HG03342 (cell line): ENCODE results near the gene ADAMTS2.

Source experiments
- ATAC-seq: cut with Tn5 transposase; IDR thresholded peaks from one replicate; pipeline ENCODE4 v1.9.1; 2021; ENCODE audit warnings: mild to moderate bottlenecking, moderate library complexity; ENCODE audit not compliant: unreplicated experiment

ADAMTS2 gene

DNA sequence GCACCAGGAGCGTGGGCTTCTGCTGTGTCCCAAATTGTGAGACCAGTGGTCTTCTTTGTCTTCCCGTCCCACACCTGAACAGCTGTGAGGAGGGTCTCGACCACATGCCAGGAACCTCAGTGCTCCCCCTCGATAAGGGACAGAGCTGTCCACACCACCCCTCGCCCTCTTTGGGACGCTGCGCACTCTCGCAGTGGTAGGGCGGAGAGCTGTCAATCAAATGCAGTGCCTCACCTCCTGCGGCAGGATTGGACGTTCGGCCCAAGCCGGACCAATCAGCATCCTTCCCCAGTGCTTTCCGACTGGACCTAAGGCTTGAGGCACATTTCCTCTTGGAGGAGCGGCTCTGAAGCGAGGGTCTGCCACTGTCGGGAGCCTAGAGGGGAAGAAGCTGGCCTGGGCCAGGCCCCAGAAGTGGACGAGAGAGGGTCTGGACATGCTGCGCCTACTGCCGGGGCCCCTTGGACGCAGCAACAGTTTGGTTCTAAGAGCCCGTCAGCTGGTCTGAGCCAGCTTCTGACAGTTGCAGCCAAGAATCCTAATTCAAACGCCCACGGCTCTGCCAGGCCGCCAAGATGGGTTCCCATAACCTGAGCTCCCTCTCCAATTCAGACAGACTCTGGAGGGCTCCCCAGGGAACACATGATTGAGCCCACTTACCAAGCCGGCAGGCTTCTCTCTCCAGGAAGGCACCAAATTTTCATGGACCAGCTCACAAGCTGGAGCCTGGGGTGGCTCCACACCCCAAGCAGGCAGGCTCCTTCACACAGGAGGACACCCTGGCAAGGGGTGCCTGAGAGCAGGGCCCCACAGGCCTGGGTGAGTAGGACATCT is 28.1 kb upstream of the ADAMTS2 start:
- no peak for ATAC-seq

DNA sequence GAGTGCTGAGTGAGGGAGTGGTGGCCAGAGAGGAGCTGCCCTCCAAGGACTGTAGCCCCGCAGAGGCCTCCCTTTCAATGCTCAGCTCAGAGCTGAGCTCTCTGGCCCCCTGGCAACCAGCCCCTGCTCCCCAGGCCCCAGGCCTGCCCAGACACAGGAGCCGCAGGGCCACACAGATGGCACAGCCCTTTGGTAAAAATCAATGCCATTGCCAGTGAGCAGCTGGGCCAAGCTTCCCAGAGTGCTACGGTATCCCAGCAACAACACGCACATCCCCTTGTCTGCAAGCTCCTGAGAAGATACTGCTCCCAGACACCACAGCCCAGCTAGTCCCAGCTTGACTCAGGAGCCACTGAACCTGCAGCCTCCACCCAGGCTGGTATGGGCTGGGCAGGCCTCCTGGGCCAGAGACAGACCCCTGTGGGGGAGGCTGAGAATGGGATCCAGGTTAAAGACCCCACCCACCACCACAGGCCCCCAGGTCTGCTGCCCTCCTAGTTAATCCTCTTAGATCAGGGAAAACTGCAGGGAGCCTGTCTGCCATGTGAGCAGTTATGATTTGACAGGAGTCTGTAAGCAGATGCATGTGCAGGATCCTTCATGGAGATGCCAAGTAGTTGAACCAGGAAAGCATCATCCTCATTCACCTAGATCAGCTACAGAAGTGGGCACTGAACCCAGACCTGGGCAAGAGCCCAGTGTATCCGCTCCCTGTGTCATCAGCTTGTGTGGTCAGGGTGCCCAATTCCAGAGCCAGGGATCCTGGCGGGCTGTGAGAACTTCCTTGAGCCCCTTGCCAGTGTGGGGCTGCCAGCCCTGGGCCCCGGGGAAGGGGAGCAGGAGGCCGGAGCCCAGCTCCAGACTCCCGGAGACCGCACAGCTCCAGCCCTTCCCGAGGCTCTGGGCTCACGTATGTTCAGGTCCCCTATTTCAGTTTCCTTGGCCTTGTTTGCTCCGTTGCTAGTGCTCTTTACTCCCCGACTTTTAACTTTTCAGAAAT is 26.7 kb upstream of the ADAMTS2 start:
- no peak for ATAC-seq

DNA sequence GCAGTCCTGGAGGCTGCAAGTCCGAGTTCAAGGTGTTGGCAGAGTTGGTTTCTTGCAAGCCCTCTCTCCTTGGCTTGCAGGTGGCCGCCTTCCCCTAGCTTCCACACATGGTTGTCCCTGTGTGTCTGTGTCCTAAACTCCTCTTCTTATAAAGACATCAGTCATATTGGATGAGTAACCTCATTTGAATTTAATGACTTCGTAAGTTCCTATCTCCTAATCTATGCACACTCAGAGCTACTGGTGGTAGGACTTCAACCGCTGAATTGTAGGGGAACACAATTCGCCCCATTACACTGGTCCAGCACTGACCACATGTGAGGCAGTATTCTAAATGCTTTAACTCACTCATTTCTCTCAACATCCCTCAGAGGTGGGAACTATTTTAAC is 25.9 kb upstream of the ADAMTS2 start:
- no peak for ATAC-seq

DNA sequence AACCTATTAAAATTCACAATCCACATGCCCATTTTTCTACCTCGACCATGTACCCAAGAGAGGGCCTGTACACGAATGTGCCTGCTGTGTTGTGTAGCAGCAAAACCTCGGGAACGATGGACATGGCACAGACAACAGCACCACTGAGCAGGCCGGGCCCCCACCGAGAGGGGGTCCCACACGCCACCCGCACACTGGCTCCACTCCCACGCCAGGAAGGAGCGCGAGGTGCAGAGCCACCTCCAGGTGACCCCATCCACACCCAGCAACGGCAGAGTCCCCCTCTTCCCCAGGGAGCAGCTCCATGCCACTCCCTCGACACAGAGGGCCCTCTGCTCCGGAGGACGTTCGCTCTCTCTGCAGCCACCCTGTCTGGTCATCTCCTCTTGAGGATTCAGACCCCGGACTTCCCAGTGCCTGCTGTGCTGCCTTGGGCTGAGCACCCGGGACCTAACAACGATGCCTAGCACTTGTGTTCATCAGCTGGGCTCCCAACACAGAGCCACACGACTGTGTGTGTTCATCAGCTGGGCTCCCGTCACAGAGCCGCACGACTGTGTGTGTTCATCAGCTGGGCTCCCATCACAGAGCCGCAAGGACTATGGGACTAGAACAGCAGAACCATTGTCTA is 25.3 kb upstream of the ADAMTS2 start:
- no peak for ATAC-seq

DNA sequence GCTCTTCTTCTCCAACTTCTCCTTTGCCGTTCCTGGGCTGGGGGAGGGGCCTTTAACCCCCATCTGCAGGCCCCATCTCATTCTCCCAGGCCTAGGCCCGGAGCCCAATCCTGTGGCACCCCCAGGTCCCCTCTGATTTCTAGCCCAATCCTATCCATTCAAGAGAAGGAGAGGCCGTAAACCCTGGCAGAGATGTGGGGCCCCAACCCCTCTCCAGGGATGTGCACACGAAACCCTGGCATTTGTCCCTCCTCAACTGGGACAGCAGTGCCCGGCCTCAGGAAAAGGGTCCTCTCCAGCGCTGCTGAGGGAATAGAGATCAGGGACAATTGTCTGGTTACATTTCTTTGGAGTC is 24.2 kb upstream of the ADAMTS2 start:
- no peak for ATAC-seq

DNA sequence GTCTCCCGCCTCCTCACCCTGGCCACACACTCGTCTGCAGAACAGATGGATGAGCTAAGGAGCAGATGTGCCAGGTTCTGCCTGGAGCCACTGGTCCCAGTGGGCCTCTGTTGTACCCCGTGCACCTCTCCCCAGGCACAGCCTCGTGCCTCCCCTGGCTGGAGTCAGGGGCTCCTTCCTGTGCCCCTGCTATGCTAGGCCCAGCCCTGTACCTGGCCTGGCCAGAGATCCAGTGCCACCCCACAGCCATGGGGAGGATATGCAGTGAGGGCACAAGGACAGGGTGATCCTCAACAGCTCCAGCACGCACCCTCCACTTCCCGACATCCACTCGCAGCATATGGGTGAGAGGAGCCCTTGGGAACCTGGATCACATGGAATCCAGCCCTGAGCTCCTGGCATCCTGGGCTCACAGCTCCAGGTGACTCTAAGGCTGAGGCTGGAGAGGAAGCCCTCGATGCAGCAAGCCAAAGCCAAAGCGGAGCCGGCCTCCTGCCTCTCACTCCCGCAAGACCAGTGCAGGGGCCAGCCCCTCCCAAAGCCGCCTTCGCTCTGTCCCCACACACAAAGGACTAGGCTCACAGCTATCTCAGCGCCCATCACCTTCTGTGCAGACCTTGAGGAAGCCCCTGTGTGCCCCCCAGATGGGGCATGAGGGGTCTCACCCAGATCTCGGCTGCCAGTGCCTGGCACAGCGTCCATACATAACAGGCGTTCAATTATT is 23.7 kb upstream of the ADAMTS2 start:
- ATAC-seq, result no peak

DNA sequence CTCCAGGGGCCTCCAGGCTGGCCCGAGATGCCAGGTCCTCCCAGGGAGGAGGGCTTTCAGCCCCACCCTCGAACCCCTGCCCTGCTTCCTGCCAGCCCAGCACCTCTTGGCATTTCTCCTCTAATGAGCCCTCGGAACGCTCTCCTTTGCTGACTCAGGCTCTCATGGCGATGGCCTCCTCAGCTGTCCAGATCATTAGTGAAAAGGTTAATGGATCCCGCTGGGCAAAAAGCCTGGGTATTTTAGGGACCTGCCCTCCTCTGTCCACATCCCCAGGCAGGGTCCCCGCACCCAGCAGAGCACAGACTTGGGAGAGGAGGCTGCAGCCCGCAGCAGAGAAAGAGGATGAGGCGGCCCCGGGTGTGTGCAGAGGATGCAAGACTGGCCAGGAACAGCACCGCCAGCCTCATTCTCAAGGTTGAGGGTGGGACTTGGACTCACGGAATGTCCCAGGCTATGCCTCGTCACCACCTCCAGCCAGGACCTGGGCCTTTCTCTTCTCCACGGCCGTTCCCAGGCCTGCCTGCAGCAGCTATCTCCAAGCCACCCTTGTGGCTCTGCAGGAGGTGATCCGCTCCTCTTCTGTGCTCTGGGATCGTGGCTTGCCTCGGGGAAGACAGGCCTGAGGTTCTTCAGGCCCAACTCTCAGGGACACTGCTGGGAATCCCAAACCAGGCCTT is 23.0 kb upstream of the ADAMTS2 start:
- no peak for ATAC-seq

DNA sequence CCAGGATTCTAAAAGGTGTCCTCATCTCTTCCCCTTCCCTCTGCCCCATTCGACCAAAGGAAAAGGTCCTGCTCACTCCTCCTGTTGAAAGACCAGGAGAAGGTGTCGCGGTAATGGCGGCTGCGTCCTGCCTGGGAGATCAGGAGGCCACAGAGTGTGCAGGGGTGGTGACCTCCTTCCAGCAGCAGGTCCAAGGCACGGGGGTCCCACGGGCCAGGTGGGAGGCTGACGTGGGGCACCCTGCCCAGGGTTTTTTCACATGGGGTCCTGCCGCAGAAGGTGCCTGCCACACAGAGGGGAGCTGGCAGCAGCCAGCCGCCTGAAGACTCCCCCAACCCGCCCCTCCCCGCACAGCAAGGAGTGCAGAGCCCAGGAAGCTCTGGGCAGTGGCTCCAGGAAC is 22.2 kb upstream of the ADAMTS2 start:
- no peak for ATAC-seq

DNA sequence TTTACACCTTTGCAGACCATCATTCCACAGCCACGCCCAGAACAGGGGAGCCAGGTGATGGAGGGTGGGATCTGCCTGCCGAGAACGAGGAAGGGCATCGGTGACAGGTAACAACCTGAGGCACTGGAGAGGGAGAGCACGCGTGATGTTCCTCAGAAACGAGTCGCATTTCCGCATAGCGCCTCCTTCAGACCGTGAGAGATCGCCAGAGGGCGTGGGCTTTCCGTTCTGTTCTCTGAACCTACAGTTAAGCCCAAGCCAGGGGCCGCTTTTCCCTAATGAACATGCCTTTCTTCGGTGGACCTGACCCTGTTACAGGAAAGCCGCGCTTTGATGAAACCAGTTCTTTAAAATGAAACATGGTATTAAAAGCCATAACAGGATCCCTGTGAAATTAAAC is 17.1 kb upstream of the ADAMTS2 start:
- ATAC-seq, result no peak

DNA sequence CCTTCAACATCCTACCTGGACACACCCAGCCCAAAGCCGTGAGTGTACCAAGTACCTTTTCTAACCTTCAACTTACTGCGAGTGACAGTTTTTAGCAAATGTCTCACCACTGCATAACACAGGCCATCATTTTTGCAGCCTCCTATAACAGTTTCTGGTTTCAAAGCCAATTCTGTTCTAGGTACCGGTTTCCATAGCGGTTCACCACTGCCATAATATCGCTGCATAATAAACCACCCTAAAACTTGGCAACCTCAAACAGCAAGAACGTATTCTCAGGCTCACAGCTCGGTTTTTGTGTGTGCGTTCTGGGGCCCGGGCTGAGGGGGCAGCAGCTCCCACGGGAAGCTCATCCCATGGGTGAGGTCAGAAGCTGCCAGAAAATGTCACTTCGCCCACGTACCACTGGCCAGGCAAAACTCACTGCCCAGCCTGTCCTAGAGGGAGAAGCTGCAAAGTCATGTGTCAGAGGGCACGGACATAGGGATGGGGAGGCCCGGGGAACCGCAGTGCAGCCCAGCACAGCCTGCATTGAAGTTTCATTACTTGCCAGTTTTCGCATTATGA is 15.9 kb upstream of the ADAMTS2 start:
- ATAC-seq, result no peak

DNA sequence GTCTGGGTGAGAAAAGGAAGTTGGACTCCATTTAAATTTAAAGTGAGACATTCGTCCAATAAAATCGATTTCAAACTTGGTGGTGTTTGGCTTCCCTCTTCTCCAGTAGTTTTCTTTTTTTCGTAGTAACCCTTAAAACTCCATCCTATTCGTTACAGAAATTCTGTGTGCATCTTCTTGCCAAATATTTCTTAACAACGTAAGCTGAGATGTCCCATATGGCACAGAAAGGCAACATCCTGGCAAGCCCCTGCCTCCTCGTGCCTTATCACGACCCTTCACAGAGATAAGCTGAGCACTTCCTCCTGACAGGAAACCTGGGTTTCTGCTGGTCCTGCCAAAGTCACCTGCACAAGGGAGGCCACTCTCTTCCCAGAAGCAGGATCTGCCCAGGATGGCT is 11.8 kb upstream of the ADAMTS2 start:
- no peak for ATAC-seq

DNA sequence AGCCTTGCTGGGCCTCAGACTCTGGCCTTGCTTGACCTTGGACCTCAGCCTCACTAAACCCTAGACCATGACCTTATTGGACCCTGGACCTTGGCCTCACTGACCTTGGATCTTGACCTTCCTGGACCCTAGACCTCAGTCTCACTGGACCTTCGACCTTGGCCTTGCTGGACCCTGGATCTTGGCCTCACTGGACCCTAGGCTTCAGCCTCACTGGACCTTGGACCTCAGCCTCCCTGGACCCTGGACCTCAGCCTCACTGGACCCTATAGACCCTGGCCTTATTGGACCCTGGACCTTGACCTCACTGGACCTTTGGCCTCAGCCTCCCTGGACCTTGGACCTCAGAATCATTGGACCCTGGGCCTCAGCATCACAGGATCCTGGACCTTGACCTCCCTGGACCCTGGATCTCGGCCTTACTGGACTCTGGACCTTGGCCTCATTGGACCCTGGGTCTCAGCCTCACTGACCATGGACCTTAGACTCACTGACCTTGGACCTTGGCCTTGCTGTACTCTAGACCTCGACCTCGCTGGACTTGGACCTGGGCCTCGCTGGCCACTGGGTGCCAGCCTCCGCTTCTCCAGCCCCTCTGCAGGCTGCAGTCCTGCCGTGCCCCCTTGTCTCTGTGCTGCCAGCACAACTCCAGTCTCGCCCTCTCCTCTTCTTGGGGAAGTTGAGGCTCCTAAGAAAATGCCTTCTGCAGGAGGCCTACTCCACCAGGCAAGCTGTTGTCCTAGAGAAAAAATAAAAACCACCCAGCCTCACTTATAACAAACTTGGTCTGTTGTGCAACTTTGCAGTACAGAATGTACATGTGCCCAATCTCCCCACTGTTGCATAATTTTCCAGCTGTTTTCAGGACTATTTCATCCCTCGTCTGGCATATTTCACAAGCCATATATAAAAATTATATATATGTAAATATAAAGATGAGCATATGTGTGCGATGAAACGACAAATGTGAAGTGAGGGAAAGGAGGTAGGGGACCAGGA is 11.0 kb upstream of the ADAMTS2 start:
- no peak for ATAC-seq

DNA sequence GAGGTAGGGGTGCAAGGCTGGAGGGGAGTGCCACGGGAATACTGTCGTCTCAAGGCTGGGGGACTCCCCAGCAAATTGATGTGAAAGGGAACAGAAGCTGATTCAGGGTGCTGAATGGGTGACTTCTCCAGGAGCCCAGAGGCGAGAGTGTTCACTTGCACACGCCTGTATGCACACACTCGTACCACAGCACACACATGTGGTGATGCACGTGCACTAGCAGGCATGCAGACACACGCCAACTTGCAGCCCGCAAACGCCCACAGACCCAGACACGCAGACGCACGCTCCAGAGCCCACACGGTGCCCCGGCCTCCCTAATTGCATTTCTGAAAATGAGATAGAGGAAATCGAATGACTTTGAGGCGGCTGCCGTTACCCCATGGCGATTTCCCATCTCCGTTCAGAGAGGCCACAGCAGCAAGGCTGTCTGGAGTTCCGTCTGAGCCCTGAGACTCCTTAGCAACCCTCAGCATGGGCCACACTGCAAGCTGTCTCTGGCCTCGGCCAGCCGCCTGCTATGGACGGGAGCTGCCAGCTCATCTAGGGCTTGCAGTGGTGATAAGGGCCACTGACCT is 9.1 kb upstream of the ADAMTS2 start:
- no peak for ATAC-seq

DNA sequence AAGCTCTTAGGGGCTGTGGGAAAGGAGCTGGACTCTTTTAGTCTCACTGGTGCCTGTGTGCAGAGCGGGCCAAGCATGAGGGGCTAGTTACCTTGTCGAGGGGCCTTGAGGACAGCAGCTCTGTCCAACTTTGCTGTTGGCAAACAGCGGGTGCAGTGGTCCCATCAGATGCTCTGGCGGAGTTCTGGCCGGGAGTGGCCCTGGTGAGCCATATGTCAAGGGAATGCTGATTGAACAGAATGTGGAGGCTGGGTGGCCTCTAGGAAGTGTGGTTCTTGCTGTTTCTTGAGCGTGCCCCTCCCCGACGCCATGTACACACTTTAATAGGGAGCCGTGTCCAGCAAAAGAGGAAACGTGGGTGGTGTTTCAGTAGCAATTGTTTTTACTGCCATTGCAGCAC is 3.6 kb upstream of the ADAMTS2 start:
- no peak for ATAC-seq

DNA sequence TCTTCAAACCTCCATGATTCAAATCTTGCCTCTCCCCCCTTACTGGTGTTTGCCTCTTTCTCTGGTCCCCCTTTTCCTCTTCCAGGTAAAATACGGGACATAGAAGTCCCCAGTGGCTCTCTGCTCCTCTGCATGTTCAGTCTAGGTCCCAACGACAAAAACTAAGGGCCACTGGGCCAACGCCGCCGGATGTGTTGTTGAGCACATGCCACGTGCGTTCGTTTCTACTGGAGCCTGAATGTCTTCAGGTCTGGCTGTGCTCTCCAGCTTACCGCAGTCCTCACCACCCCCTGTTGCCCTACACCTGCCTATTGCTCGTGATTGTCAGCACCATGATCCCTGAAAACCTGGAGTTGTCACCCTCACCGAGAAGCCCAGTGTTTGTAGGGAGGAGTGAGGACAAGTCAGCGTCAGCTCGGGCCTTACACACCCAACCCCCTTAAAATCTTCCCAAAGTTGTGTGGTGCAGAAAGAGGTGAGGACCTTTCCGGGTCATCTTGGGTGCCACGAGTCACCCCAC is 2.8 kb upstream of the ADAMTS2 start:
- no peak for ATAC-seq

DNA sequence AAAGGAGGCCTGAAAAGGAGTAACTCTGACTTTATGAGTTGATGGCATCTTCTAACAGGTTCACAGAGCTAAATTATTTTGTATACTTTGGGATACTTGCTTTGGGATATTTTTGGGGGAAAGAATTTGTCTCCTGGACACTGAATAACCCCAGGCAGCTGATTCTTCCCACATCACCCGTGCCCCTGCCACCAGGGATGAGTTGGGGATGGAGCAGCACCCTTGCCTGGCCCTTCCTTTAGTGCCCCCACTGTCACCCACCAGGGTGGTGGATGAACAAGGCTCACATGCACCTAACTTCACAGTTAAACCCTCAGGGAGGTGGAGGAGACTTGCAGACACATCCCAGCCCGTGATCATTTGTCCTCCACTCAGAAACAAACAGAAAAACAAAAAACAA is 2.3 kb upstream of the ADAMTS2 start:
- no peak for ATAC-seq

DNA sequence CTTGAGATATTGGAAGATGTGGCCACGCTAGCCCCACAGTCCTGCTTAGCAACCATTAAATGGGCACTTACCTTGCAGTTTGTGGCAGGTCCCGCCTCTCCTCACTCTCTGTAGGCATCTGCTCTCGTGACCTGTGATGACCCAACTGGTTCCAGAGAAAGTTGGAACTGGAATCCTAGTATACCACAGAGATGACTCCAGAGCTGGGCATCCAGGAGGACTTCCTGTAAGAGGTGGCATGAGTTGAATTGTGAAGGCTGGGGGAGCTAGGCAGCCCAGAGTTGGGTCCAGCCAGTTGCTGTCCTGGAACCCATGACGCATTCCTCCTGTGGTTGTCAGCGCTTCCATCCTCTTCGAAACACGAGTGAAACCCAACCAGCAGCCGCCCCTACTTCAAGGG is 1.6 kb upstream of the ADAMTS2 start:
- ATAC-seq, result no peak

DNA sequence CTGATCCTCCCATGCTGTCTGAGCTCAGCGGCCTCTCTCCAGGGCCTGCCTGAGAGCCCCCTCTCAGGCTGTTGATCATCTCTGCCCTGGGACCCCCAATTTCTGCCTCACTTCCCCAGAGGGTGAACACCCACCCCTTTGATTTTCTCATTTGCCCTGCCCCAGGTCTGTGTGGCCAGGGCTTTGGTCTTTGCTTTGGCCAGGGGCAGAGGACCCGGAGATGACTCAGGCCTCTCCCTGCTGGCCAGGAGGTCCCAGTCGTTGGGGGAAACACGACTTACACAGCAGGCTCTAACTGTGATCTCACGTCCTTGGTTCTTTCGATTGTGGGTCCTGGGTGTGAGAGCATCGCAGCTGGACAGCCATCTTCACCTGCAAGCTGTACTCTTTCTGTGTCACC is 1.1 kb upstream of the ADAMTS2 start:
- no peak for ATAC-seq

DNA sequence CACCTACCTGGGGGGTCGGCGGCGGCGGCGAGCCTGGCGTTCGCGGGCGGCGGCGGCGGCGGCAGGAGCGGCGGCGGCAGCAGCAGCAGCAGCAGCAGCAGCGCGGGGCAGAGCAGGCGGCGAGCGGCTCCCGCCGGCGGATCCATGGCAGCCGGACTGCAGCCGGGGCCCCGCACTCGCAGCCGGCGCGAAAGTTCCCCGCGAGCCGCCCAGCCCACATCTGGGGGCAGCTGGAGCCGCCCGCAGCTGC is 153 bp downstream of the ADAMTS2 start:
- ATAC-seq, result no peak
